ENCODE measurements around the gene SLC39A11.

DNA sequence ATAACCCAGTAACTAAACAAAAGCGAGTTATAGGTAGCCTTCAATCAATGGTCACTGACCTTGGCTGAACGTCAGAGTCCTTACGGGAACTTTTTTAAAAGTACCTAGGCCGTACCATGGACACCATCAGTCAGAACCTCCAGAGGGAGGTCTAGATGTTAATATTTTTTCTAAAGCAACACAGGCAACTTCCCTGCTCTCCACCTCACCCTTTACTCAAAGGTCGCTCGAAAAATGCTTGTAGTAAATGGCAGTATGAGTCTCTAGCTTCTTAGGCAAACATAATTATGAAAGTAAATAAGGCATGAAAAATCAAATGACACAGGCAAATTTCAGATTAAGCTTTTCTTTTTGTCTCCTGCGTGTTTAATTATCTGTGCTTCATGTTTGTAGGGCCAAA lies 82.1 kb downstream of the SLC39A11 start:
- no peak for TF ChIP-seq POLR2A (IDR thresholded peaks at IDR 0.05)
- TF ChIP-seq, protein P1, sequence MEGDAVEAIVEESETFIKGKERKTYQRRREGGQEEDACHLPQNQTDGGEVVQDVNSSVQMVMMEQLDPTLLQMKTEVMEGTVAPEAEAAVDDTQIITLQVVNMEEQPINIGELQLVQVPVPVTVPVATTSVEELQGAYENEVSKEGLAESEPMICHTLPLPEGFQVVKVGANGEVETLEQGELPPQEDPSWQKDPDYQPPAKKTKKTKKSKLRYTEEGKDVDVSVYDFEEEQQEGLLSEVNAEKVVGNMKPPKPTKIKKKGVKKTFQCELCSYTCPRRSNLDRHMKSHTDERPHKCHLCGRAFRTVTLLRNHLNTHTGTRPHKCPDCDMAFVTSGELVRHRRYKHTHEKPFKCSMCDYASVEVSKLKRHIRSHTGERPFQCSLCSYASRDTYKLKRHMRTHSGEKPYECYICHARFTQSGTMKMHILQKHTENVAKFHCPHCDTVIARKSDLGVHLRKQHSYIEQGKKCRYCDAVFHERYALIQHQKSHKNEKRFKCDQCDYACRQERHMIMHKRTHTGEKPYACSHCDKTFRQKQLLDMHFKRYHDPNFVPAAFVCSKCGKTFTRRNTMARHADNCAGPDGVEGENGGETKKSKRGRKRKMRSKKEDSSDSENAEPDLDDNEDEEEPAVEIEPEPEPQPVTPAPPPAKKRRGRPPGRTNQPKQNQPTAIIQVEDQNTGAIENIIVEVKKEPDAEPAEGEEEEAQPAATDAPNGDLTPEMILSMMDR (IDR thresholded peaks at IDR 0.05), result no peak

Measured in thyroid gland (tissue), 4 donors.